HCT116 (cell line): ENCODE measurements around the gene HCN2. TPM values are rescaled to one million over a fixed set of nuclear protein-coding genes. Genes with fewer than 3 reads are reported as not detected.

Experiments
- ATAC-seq: fragments of 200-7000 bp; cut with Tn5 transposase; 2 replicates; pipeline ENCODE4 v1.9.1; 2020; ENCODE audit warnings: mild to moderate bottlenecking, moderate library complexity
- BruUV-seq: library from RNA; stranded (reverse); fragments of 400-500 nt; replicated peaks from 2 replicates; lab custom pipeline; 2021; lab: Mats Ljungman, UMichigan
- CTCF ChIA-PET: fragments of 300-600 bp; sonication (Branson Sonifier 250); formaldehyde crosslinking; loops from one replicate; lab custom pipeline; 2021; ENCODE audit warnings: antibody characterized with exemption; lab: Charles Lee
- POLR2A ChIA-PET: fragments of 300-600, 350-600 bp; sonication (Branson Sonifier 250); formaldehyde crosslinking; loops from one replicate; lab custom pipeline; 2021; ENCODE audit warnings: antibody characterized with exemption; lab: Charles Lee
- RAD21 ChIA-PET, 2 experiments: fragments of 300-600 bp; sonication (Branson Sonifier 250); formaldehyde crosslinking; loops; one replicate each; lab custom pipeline; 2023; ENCODE audit warnings: low total read pairs in 2 of 2; ENCODE audit not compliant: uncharacterized antibody in 2 of 2, unreplicated experiment in 2 of 2, low non-redundant PET in 1 of 2; lab: Charles Lee
- DNase-seq: peaks from one replicate; pipeline ENCODE4 v3.0.0-alpha.2; 2010; ENCODE audit warnings: low read depth, low spot score
- H2AFZ ChIP-seq: fragments of 200-600 bp; shearing (Covaris generic), sonication (generic); 2 replicates; pipeline ENCODE4 v1.6.1; 2017; ENCODE audit warnings: low read depth, mixed run types, mixed read lengths, antibody characterized with exemption, low read length; ENCODE audit not compliant: poor library complexity, severe bottlenecking
- H3K27ac ChIP-seq: 2 replicates; pipeline ENCODE4 v1.5.1; 2012; ENCODE audit warnings: low read depth, low read length
- H3K27me3 ChIP-seq: fragments of 200-600 bp; sonication (generic); 2 replicates; pipeline ENCODE4 v1.6.1; 2016; ENCODE audit warnings: mixed run types, low read length, mixed read lengths; ENCODE audit not compliant: insufficient read depth
- H3K36me3 ChIP-seq, 2 experiments: fragments of 200-500 bp in 1 of 2; fragments of 200-600 bp in 1 of 2; sonication (Bioruptor generic) in 1 of 2; sonication (generic) in 1 of 2; 2 replicates each; pipeline versions ENCODE4 v1.5.1 to v1.6.1; 2014 to 2016; ENCODE audit warnings: low read length in 2 of 2, inconsistent platforms in 1 of 2, mixed read lengths in 1 of 2, mixed run types in 1 of 2; ENCODE audit not compliant: insufficient read depth in 2 of 2, control insufficient read depth in 1 of 2
- H3K4me1 ChIP-seq, 2 experiments: fragments of 200-600 bp in 1 of 2; sonication (generic) in 1 of 2; 2 replicates each; pipeline versions ENCODE4 v1.5.1 to v1.6.1; 2012 to 2017; ENCODE audit warnings: low read length in 2 of 2, inconsistent platforms in 1 of 2, mild to moderate bottlenecking in 1 of 2, mixed read lengths in 1 of 2, mixed run types in 1 of 2, moderate library complexity in 1 of 2; ENCODE audit not compliant: insufficient read depth in 2 of 2, control insufficient read depth in 1 of 2
- H3K4me2 ChIP-seq: fragments of 200-600 bp; sonication (generic); 2 replicates; pipeline ENCODE4 v1.6.1; 2017; ENCODE audit warnings: mixed run types, low read length, mixed read lengths
- H3K4me3 ChIP-seq, 2 experiments: fragments of 200-600 bp in 1 of 2; sonication (generic) in 1 of 2; replicated peaks in 1 of 2; 2 replicates each; pipeline ENCODE4 v1.5.1; 2011 to 2016; ENCODE audit warnings: low read length in 2 of 2, control low read depth in 1 of 2, low read depth in 1 of 2, mild to moderate bottlenecking in 1 of 2, mixed read lengths in 1 of 2, mixed run types in 1 of 2
- H3K79me2 ChIP-seq: fragments of 200-600 bp; sonication (generic); 2 replicates; pipeline ENCODE4 v1.6.1; 2017; ENCODE audit warnings: mild to moderate bottlenecking, mixed run types, low read length, moderate library complexity, mixed read lengths; ENCODE audit not compliant: insufficient read depth
- H3K9ac ChIP-seq: fragments of 200-600 bp; sonication (generic); 2 replicates; pipeline ENCODE4 v1.6.1; 2016; ENCODE audit warnings: low read length, mixed read lengths
- H3K9me2 ChIP-seq: fragments of 200-600 bp; sonication (generic), shearing (Covaris generic); 2 replicates; pipeline ENCODE4 v1.6.1; 2017; ENCODE audit warnings: mixed run types, mild to moderate bottlenecking, moderate library complexity; ENCODE audit not compliant: insufficient read depth
- H3K9me3 ChIP-seq, 2 experiments: fragments of 200-500 bp in 1 of 2; fragments of 200-600 bp in 1 of 2; sonication (Bioruptor generic) in 1 of 2; sonication (generic) in 1 of 2; 2 replicates each; pipeline ENCODE4 v1.6.1; 2014 to 2017; ENCODE audit warnings: low read length in 2 of 2, mixed read lengths in 2 of 2, inconsistent platforms in 1 of 2, low read depth in 1 of 2, mild to moderate bottlenecking in 1 of 2, mixed run types in 1 of 2, moderate library complexity in 1 of 2; ENCODE audit not compliant: control insufficient read depth in 1 of 2, insufficient read depth in 1 of 2
- H4K20me1 ChIP-seq: fragments of 200-600 bp; sonication (generic), shearing (Covaris generic); 2 replicates; pipeline ENCODE4 v1.6.1; 2017; ENCODE audit warnings: mixed run types, mild to moderate bottlenecking, moderate library complexity; ENCODE audit not compliant: insufficient read depth
- EZH2 ChIP-seq: fragments of 200-600 bp; sonication (generic); IDR thresholded peaks from 2 replicates; pipeline ENCODE4 v1.6.1; 2017; ENCODE audit warnings: antibody characterized with exemption, mixed run types
- JUND ChIP-seq: IDR thresholded peaks from 2 replicates; pipeline ENCODE4 v1.6.1; 2012
- POLR2A ChIP-seq: IDR thresholded peaks from 2 replicates; pipeline ENCODE4 v1.7.0; 2011; ENCODE audit warnings: borderline replicate concordance; ENCODE audit not compliant: insufficient read depth, insufficient read length; ENCODE audit errors: extremely low read depth
- SP1 ChIP-seq: IDR thresholded peaks from 2 replicates; pipeline ENCODE4 v1.6.1; 2012; ENCODE audit warnings: low read depth
- ZFX ChIP-seq: fragments of 450-650 bp; IDR thresholded peaks from 2 replicates; pipeline ENCODE4 v1.6.1; 2017
- ZNF274 ChIP-seq: fragments of 200-500 bp; sonication (Bioruptor generic); IDR thresholded peaks from 2 replicates; pipeline ENCODE4 v1.6.1; 2014; ENCODE audit warnings: mild to moderate bottlenecking, low read depth, low read length, inconsistent platforms
- intact Hi-C: fragments of 100-400 bp; cut with micrococcal nuclease; formaldehyde crosslinking; loops from 2 replicates; pipeline ENCODE4 v1.10.0; 2022
- total RNA-seq: library from RNA; stranded (reverse); gene quantifications from one replicate; pipeline ENCODE4 v1.2.1, GENCODE V29; 2021; ENCODE audit not compliant: unreplicated experiment
- TF ChIP-seq, protein P1 (sequence below): IDR thresholded peaks from 2 replicates; pipeline ENCODE4 v1.6.1; 2012; ENCODE audit warnings: low read depth
- TF ChIP-seq, protein P2 (sequence below): IDR thresholded peaks from 2 replicates; pipeline ENCODE4 v1.6.1; 2011; ENCODE audit warnings: mild to moderate bottlenecking, low read length, moderate library complexity; ENCODE audit not compliant: insufficient replicate concordance; ENCODE audit errors: extremely low read depth

The HCN2 gene
- total RNA-seq, 1 experiment from 2014 or later = 2.4 TPM

DNA sequence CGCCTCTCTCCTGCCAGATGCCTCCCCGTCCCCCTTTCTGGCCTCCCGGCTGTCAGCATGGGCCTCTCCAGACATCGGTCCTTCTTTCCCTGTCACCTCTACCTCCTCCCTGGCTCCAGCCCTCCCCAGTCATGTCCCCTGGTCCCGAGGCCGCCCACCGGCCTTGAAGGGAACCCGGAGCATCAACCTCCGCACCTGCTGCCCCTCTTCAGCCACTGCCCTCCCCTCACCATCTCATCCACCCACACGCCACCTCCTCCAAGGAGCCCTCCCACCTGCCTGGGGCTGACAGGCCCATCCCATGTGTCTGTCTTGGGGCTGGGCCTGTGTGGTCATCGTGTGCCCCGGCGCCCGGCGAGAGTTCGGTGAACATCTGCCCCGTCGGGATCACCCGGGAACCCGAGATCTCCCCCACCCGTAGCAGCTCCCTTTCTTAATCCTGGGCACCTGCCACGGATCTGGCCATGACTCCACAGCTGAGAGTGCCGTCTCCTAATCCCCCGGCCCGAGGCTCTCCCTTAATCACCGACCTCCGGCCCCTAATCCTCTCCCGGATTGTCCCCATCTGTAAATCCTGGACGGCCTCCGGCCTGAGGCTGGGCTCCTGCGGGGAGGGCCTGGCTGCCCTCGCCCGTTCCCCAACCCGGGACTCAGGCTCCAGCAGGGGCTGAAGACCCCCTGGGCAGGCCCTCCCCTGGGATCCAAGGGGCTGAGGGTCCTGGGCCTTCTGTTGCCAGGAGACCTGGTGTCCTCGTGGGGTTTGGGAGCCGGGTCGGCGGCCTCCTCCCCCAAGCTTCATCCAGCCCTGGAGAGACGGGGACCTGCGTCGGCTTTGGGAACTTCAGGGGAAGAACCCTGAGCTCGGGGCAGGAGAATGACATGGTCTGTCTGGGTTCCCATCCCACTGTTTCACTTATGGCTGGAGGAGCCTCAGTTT lies 5.9 kb downstream of the HCN2 start:
- DNase-seq (no peak), ATAC-seq (no peak)
- Histone ChIP-seq H2AFZ (no peak overlapping the region), H3K9me2 (no peaks in the 10 kb centered on the region), H3K79me2 (no peaks in the 10 kb centered on the region), H3K9me3 (peaks cover 0 to 3% of the 10 kb centered on the region in 2 experiments; a peak in 1 of 4 replicates), H3K4me1 (no peaks in the 10 kb centered on the region), H3K27ac (no peak overlapping the region), H4K20me1 (no peaks in the 10 kb centered on the region), H3K9ac (no peak overlapping the region), H3K4me2 (no peak overlapping the region), H3K36me3 (no peaks in the 10 kb centered on the region), H3K4me3 (no peak overlapping the region), H3K27me3 (no peaks in the 10 kb centered on the region)
- no peak for TF ChIP-seq JUND
- TF ChIP-seq SP1 = no peak
- TF ChIP-seq, protein P1, sequence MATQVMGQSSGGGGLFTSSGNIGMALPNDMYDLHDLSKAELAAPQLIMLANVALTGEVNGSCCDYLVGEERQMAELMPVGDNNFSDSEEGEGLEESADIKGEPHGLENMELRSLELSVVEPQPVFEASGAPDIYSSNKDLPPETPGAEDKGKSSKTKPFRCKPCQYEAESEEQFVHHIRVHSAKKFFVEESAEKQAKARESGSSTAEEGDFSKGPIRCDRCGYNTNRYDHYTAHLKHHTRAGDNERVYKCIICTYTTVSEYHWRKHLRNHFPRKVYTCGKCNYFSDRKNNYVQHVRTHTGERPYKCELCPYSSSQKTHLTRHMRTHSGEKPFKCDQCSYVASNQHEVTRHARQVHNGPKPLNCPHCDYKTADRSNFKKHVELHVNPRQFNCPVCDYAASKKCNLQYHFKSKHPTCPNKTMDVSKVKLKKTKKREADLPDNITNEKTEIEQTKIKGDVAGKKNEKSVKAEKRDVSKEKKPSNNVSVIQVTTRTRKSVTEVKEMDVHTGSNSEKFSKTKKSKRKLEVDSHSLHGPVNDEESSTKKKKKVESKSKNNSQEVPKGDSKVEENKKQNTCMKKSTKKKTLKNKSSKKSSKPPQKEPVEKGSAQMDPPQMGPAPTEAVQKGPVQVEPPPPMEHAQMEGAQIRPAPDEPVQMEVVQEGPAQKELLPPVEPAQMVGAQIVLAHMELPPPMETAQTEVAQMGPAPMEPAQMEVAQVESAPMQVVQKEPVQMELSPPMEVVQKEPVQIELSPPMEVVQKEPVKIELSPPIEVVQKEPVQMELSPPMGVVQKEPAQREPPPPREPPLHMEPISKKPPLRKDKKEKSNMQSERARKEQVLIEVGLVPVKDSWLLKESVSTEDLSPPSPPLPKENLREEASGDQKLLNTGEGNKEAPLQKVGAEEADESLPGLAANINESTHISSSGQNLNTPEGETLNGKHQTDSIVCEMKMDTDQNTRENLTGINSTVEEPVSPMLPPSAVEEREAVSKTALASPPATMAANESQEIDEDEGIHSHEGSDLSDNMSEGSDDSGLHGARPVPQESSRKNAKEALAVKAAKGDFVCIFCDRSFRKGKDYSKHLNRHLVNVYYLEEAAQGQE = no peak
- no peak for TF ChIP-seq POLR2A
- TF ChIP-seq, protein P2, sequence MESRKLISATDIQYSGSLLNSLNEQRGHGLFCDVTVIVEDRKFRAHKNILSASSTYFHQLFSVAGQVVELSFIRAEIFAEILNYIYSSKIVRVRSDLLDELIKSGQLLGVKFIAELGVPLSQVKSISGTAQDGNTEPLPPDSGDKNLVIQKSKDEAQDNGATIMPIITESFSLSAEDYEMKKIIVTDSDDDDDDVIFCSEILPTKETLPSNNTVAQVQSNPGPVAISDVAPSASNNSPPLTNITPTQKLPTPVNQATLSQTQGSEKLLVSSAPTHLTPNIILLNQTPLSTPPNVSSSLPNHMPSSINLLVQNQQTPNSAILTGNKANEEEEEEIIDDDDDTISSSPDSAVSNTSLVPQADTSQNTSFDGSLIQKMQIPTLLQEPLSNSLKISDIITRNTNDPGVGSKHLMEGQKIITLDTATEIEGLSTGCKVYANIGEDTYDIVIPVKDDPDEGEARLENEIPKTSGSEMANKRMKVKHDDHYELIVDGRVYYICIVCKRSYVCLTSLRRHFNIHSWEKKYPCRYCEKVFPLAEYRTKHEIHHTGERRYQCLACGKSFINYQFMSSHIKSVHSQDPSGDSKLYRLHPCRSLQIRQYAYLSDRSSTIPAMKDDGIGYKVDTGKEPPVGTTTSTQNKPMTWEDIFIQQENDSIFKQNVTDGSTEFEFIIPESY = no peak
- TF ChIP-seq ZNF274 = no peak
- no peak for TF ChIP-seq ZFX
- TF ChIP-seq EZH2 = no peak
- ChIA-PET POLR2A (no interaction called here), RAD21 (no interaction called here), CTCF (no interaction called here)
- no TSS peak for BruUV-seq
- intact Hi-C loops = no loop called here
